Measurements from ENCODE around the gene FNDC3A. TPM values are rescaled to one million over a fixed set of nuclear protein-coding genes. Genes with fewer than 3 reads are reported as not detected.
A peak's percentile ranks its signal among the peaks of the same experiment; 100 is the strongest.

The FNDC3A gene
- total RNA-seq, 2 donors from 2014 or later = 53.7 to 62.8 TPM

DNA sequence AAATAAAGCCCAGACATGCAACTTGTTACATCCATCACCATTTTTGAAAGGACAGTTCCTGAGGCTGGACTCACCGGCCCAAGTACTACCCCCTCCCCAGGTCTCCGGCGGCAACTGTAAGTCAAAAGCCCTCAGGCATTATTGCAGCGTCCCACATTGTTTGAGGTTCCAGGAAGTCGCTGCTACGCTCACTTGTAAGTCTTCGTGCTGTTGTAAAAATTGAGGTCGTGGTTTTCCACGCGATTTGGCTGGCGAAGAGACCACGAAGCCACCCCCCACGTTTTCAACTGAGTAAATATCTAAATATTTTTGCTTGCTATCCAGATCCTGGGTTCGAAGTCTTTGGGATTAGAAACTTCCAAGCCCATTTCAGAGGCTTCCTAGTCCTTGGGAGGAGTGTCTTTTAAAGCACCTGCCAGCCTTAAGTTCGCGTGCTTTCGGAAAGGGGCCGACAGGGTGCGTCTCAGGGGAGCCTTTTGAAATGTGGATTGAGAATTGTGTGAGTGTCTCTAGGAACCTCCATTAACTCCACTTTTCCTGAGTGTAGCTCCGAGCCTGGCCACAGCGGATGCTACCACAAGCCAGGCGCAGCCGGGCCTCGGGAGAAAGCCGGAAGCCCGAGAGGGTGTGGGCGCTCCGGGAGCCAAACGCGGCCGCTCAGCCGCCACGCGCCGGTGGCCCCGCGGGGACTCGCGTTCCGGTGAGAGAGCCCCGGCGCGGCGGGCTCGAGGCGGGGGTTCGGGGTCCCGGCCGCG is 434 bp upstream of the FNDC3A start:
- WGBS, 2 donors = 0 to 1% methylated on average over 19 to 50 of the region's 50 CpGs
- H3K4me3 ChIP-seq = peak overlapping the region; percentile 50 to 94
- ATAC-seq = peak; percentile 45
- intact Hi-C loops (cut with DNase I) = no loop called here
- H3K27ac ChIP-seq = peak overlapping the region; percentile 74 to 99 (median 94)
- H3K36me3 ChIP-seq (replicated peaks in 1 of 2; ENCODE audit: insufficient read depth in 1 of 2, low read depth in 2 of 2) = no peaks in the 10 kb centered on the region
- no peaks in the 10 kb centered on the region for H3K27me3 ChIP-seq
- peak; percentile 42 to 67 (median 58) for DNase-seq
- TF ChIP-seq, protein P1, sequence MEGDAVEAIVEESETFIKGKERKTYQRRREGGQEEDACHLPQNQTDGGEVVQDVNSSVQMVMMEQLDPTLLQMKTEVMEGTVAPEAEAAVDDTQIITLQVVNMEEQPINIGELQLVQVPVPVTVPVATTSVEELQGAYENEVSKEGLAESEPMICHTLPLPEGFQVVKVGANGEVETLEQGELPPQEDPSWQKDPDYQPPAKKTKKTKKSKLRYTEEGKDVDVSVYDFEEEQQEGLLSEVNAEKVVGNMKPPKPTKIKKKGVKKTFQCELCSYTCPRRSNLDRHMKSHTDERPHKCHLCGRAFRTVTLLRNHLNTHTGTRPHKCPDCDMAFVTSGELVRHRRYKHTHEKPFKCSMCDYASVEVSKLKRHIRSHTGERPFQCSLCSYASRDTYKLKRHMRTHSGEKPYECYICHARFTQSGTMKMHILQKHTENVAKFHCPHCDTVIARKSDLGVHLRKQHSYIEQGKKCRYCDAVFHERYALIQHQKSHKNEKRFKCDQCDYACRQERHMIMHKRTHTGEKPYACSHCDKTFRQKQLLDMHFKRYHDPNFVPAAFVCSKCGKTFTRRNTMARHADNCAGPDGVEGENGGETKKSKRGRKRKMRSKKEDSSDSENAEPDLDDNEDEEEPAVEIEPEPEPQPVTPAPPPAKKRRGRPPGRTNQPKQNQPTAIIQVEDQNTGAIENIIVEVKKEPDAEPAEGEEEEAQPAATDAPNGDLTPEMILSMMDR (IDR thresholded peaks at IDR 0.05) = peak in 2 of 7 experiments; percentile 11 to 14
- TF ChIP-seq POLR2A (IDR thresholded peaks at IDR 0.05) = peak; percentile 29 to 67 (median 55)
- no peaks in the 10 kb centered on the region for H3K9me3 ChIP-seq
- peaks cover 22% of the 10 kb centered on the region for H3K4me1 ChIP-seq

DNA sequence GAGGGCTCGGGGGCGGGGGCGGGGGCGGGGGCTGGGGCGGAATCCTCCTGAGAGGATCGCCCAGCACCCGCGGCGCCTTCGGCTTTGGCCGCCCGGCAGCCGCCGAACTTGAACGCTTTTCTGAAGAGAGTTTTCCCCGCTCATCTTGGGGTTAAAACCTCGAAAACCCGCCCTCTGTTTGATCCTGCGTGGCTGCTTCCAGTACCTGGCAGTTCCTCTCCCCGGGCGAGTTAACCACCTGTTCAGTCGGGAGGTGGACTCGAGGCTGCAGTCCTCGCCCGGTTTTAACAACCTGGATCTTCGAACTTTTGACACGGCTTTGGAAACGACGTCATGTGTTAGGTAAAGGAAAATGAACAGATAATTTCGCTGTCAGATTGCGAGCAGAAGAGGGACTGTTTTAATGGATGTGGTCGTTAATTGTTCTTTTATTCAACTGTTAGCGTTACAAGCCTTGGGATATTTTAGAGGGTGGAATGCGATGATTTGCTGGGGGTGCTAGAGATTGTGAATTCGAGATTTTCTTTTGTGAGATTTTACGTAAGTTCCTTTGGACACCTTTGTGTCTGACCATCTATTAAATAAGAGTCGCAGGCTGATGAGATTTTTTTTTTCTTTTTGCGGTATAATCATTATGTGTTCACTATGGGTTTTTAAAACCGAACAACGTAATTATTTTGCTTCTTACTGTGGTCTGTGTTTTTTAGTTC is 1.0 kb downstream of the FNDC3A start:
- intact Hi-C loops (cut with DNase I) = no loop called here
- peak; percentile 75 to 97 (median 97) for TF ChIP-seq POLR2A (IDR thresholded peaks at IDR 0.05)
- TF ChIP-seq, protein P1 (IDR thresholded peaks at IDR 0.05) = no peak
- no peaks in the 10 kb centered on the region for H3K27me3 ChIP-seq
- DNase-seq = peak; percentile 89 to 94 (median 90)
- ATAC-seq = peak; percentile 79
- peak overlapping the region; percentile 74 to 99 (median 94) for H3K27ac ChIP-seq
- H3K4me1 ChIP-seq = peaks cover 35% of the 10 kb centered on the region
- no peaks in the 10 kb centered on the region for H3K36me3 ChIP-seq (replicated peaks in 1 of 2; ENCODE audit: insufficient read depth in 1 of 2, low read depth in 2 of 2)
- H3K4me3 ChIP-seq = peak overlapping the region; percentile 50 to 94
- 0% methylated on average over 25 to 36 of the region's 40 CpGs for WGBS, 2 donors
- no peaks in the 10 kb centered on the region for H3K9me3 ChIP-seq

DNA sequence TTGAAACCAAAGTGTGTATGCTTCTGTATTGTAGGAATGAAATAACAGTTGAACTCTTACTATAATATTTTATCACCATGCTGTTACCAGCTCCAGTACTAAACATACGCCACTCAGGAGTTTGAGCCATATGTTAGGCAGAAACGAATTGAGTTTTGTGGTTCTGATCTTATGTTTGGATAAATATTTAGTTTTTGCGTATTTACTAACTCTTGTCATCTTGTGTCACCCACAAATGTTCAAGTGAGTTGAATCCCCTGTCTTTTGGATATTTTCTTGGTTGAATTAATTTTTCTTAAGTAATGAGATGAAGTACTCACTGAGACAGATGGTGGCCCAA is 1.5 kb downstream of the FNDC3A start:
- Histone ChIP-seq H3K27me3 (no peaks in the 10 kb centered on the region), H3K36me3 (replicated peaks in 1 of 2; ENCODE audit: insufficient read depth in 1 of 2, low read depth in 2 of 2) (no peaks in the 10 kb centered on the region), H3K4me3 (peak overlapping the region; percentile 50 to 94), H3K4me1 (peaks cover 35% of the 10 kb centered on the region), H3K9me3 (no peaks in the 10 kb centered on the region), H3K27ac (peak overlapping the region; percentile 74 to 99 (median 94))
- WGBS, 2 donors = 1 to 4% methylated on average over 3 of the region's 3 CpGs
- TF ChIP-seq POLR2A (IDR thresholded peaks at IDR 0.05) = no peak
- TF ChIP-seq, protein P1 (IDR thresholded peaks at IDR 0.05) = no peak
- DNase-seq = no peak
- intact Hi-C loops (cut with DNase I) = no loop called here
- no peak for ATAC-seq

DNA sequence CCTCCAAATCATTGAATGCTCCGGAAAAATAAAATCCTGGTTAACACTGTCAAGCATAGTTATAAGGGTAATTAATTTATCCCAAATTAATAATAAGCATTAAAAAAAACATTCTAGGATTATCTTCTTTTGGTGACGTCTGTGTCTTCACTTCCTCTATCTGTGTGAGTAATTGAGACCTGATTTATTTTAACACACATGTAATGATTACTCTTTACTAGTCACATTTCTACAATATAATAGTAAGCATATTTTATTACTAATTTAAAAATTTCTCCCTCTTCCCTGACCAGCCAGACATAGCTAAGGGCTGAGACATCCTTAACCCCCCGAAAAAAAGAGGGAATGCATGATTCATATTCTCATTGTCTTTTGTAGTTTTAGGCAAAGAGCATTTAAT is 2.3 kb downstream of the FNDC3A start:
- Histone ChIP-seq H3K27me3 (no peaks in the 10 kb centered on the region), H3K4me1 (peaks cover 41% of the 10 kb centered on the region), H3K36me3 (replicated peaks in 1 of 2; ENCODE audit: insufficient read depth in 1 of 2, low read depth in 2 of 2) (no peaks in the 10 kb centered on the region), H3K9me3 (no peaks in the 10 kb centered on the region), H3K27ac (peak overlapping the region in 2 of 4 donors; percentile 91 to 99), H3K4me3 (peak overlapping the region in 1 of 2 donors; percentile 94)
- DNase-seq (no peak), ATAC-seq (no peak)
- WGBS, 2 donors = 17 to 20% methylated on average over 3 of the region's 3 CpGs
- no peak for TF ChIP-seq POLR2A (IDR thresholded peaks at IDR 0.05)
- TF ChIP-seq, protein P1 (IDR thresholded peaks at IDR 0.05) = no peak
- intact Hi-C loops (cut with DNase I) = no loop called here
